Measurements from ENCODE around the gene FAM163B.
A peak's percentile ranks its signal among the peaks of the same experiment; 100 is the strongest.
"Not testable (repeated sequence)": the region's sequence is repeated elsewhere in the genome, so short reads cannot be mapped to it uniquely, and the experiment has no call there.

FAM163B gene

DNA sequence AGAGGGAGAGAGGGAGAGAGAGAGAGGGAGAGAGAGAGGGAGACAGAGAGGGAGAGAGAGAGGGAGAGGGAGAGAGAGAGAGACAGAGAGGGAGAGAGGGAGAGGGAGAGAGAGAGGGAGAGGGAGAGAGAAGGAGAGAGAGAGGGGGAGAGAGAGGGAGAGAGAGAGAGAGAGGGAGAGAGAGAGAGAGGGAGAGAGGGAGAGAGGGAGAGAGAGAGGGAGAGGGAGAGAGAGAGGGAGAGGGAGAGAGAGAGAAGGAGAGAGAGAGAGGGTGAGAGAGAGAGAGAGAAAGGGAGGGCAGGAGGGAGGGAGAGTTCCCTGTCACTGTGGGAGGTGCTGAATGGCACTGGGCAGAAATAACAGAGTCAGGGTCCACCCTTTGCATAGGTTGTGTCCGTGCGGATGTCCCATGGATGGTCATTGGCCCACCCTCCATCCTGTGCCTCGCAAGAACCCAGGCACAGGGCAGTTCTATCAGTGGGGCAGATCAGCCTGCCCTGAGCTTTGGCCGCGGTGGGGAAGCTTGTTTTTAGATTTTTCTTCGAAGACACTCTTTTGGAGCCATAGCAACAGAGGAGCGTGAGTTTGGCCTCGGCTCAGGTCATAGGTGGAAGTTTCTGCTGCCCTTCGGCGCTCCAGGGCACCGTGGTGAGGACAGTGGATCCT lies 44.6 kb downstream of the FAM163B start:
- DNase-seq = no peak

DNA sequence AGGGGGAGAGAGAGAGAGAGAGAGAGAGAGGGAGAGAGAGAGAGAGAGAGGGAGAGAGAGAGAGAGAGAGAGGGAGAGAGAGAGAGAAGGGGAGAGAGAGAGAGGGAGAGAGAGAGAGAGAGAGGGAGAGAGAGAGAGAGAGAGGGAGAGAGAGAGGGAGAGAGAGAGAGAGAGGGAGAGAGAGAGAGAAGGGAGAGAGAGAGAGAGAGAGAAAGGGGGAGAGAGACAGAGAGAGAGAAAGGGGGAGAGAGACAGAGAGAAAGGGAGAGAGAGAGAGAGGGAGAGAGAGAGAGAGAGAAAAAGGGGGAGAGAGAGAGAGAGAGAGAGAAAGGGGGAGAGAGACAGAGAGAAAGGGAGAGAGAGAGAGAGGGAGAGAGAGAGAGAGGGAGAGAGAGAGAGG lies 45.4 kb downstream of the FAM163B start:
- not testable (repeated sequence) for DNase-seq

DNA sequence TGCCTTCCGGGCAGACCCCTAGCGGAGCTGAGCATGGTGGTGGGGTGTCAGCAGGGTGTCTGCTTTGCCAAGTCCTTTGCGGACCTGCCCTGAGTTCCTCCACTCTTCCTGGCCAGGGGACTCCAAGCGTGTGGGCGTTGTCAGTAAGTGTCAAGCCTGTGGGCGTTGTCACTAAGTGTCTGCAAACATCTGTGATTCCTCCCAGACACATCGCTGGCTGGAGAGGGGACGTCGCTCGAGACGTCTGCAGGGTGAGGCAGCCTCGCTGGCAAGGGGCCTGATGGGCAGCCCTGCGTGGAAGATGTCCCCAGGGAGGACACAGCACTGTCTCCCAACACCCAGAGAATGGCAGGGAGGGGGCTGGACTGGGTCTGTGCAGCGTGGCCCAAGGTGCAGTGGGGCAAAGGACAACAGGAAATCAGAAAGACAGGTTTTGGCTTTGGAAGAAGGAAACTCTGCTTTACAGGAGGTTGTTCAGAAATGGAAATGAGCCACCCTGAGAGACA lies 45.8 kb downstream of the FAM163B start:
- DNase-seq = no peak

DNA sequence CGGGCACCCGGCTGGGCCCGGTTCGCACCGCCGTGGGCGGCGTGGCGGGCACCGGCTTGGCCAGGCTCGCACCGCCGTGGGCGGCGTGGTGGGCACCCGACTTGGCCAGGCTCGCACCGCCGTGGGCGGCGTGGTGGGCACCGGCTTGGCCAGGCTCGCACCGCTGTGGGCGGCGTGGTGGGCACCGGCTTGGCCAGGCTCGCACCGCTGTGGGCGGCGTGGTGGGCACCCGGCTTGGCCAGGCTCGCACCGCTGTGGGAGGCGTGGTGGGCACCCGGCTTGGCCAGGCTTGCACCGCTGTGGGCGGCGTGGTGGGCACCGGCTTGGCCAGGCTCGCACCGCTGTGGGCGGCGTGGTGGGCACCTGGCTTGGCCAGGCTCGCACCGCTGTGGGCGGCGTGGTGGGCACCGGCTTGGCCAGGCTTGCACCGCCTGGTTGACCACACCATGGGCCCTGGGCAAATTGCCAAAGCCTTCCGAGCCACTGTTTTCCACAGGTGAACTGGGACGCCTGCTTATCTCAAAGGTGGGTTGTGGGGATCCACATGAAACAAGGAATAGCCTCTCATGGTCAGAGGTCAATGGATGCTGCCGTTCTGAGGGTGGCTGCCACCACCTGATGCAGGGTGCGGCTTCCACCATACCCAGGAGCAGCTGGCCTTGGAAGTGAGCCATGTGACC lies 46.4 kb downstream of the FAM163B start:
- DNase-seq = no peak

DNA sequence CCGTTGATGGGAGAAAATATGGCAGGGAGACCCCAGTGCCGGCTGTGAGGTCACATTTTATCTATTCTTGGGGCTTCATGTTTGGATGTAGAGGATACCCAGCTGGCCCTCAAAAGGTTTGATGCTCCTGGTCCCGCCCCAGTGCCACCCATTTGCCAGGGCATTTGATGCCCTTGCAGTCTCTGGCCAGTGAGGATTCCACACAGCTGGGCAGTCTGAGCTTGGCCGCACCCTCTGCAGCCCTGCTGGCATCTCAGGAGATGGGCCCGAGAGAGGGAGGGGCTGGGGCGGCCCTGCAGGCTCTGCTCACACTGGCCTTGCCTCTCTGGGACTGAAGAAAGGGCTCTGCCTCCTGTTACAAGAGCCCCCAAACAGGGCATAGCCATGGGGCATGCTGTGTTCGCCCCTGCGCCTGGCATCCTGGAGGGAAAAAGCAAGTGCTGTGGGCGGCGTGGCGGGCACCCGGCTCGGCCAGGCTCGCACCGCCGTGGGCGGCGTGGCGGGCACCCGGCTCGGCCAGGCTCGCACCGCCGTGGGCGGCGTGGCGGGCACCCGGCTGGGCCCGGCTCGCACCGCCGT lies 47.1 kb downstream of the FAM163B start:
- no peak for DNase-seq

DNA sequence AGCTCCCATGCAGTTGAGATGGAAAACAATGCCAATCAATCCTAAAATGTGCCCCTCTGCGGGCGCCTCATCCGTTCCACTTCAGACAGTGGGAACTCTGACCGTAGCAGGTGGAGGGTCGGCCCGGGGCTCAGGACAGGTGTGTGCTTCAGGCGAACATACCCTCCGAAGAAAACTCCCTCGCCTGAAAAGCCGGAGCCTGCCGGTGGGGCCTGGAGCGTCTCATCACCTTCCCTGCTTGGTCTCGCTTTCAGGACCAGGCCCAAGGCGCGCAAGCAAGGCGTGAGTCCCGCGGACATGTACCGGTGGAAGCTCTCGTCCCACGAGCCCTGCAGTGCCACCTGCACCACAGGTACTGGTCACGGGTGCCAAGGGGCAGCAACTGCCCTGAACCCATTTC lies 48.2 kb downstream of the FAM163B start:
- DNase-seq = no peak

DNA sequence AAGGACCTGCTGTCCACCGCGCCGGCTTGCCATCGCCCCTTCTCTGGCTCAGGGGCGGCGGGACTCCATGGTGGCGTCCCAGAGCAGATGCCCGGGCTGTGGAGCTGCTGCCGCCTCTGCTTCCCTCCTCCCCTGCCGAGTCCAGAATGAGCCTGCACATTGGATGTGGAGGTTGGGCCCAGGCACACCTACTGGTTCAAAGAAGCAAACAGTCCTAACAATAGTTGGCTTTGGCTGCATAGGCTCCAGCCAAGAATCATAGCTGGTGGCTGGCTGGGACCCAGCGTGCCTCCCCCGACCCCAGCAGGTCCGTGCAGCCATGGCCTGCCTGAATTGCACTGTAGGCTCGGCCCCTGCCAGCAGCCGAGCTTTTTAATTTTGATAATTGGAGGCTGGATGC lies 48.9 kb downstream of the FAM163B start:
- DNase-seq = no peak

DNA sequence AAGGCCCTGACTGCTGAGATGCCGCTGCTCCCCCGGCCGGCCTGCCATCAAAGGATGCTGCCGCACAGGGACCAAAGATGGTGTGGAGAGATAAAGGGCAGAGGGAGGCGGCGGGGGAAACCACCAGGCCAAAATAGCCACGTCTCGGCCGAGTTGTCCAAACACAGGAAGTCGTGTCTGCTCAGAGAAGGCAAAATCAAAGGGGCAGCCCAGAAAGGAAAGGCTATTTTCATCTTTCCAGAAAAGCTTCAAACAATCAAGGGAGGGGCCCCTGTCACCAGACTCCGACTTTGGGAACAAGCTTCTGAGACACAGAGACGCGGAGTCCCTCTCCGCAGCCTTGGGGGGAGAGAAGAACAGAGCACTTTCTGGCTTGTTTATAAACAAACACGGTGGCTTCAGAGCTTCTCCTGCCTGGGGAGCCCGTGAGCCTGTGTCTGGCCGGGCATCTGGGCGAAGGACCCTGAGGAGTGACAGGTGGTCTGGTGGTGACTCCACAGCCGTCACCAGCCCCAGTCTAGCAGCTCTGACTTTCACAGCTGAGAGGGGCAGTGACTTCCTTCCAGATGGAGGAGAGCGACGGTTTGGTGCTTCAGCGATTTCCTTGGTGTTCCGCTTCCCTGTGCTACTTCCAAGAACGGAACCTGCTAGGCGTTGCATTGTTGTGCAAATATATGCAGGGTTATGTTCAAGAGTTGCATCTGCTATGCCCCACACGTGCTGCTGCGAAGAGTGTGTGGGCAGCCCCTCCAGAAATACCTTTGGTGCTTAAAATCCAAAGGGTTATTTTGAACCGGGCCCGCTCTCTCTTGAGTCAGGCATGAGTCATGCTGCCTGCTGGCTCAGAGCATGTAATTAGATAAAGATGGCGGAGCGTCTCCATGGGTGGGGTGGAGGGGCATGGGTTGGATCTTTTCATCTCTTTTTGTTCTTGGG lies 50.7 kb downstream of the FAM163B start:
- peak; percentile 13 for DNase-seq

DNA sequence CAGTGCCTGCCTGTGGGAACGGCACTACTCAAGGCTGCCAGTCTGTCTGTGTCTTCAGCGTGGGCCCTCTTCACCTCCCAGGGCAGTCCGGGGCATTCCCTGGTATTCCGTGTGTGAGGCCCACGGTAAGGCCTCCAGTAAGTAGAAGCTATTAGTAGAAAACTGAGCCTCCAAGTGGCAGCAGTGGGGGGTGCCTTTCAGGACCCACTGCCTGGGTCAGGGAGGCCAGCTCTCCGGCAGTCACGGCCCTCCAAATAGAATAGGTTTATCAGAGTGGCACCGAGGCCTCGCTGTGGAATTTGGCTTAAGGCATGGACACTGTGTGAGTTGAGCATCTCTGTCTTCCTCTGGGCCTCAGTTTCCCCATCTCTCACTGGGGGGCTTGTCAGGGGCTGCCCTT lies 51.6 kb downstream of the FAM163B start:
- DNase-seq = no peak

DNA sequence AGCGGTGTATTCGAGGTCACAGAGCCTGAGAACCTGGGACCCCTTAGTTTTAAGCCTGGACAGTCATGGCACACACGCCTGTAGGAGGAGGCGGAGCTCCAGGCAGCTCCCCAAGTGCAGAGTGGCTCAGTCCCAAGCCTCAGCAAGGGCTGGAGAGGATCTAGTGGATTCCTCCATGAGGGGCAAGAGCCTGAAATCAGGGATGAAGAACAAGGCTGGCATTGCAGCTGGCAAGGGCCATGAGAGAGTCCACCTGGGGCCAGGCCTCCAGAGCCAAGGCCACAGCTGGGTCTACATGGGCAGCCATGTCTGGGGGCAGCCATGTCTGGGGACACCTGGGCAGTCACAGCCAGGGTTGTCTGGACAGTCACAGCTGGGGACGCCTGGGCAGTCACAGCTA lies 52.8 kb downstream of the FAM163B start:
- no peak for DNase-seq

DNA sequence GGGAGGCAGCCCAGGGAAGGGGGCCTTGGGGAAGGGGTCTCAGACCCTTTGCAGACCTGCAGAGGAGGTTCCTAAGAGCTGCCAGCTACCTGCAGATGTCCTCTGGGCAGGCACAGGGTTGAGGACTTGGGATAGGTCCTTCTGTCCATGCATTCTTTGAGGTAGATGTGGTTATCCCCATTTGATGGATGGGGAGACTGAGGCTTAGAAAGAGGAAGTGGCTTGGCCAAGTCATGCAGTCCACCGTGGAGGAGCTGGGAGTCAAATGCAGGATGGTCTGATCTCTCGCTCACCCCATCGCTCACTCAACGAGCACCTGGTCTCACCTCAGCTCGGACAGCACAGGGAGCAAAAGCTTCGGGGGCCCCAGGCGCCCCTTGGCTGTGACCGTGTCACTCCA lies 54.5 kb downstream of the FAM163B start:
- no peak for DNase-seq

DNA sequence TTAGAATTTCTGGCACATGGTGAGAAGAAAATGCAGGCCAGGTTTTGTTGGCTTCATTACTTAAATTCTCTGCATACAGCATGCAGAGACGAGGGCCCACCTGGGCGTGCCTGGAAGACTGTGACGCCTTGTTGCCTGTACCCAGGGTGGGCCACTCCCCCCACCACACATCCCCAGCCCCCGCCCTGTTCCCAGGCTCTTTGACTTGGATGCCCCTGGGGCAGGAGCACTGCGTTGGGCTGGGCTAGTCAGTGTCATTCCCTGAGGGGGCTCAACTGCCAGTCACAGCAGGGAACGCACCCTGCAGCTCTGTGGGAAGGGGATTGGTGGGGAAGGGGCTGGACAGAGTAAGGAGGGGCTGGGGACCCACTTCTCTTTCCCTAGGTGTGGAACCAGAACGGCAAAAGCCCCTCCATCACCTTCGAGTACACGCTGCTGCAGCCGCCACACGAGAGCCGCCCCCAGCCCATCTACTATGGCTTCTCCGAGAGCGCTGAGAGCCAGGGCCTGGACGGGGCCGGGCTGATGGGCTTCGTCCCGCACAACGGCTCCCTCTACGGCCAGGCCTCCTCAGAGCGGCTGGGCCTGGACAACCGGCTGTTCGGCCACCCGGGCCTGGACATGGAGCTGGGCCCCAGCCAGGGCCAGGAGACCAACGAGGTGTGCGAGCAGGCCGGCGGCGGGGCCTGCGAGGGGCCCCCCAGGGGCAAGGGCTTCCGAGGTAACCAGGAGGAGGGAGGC lies 55.0 kb downstream of the FAM163B start:
- DNase-seq = no peak

DNA sequence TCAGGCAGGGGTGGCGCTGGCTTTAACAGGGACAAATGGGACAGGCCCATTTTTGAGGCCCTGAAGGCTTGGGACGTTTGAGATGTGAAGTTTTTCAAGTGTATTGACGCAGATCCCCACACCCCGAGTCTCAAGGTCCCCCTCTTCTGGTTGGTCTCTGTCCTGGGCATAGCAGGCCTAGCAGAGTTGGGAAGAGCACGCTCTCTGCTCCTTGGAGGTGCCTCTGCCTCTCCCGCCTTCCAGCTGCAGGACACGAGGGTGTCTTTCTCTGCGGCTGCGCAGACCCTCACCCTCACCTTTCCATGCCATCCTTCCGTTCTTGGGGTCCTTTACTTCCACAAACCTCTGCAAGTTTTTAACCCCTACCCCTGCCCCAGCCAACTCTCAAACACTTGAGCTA lies 56.1 kb downstream of the FAM163B start:
- DNase-seq = no peak

DNA sequence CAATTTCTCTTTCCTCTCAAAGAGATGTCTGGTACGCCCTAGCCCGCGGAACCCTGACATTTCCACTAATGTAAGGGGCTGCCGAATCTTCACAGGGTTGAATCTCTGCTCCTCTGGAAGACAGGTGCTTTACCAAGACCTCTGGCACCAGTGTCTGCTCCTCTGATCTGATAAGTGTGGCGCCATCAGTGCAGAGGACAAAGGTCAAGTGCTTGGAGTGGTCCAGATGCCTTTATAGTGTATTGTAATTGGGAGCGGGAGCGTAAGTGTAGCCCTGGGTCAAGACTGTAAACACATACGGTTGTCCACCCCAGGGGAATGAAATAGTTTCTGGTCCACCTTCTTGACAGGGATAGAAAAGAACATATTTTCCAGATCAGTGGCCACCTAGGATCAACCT lies 57.0 kb downstream of the FAM163B start:
- DNase-seq = no peak

DNA sequence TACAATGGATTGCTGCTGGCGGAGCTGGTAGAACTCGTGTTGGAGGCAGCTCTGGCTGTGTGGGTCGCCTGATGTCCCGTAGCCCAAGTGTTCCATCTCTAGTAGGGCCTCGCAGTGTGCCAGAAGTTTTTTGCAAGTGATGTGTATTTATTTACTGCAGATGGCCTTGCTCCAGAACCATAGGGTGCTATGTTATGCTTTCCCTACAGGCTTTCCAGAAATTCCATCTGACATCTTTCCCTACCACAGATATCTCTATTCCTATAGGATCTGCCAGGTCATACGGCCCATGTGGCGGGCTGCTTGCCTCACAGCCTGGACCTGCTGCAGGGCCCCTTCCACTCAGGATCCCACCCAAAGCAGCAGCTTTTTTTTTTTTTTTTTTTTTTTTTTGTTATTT lies 57.7 kb downstream of the FAM163B start:
- no peak for DNase-seq

DNA sequence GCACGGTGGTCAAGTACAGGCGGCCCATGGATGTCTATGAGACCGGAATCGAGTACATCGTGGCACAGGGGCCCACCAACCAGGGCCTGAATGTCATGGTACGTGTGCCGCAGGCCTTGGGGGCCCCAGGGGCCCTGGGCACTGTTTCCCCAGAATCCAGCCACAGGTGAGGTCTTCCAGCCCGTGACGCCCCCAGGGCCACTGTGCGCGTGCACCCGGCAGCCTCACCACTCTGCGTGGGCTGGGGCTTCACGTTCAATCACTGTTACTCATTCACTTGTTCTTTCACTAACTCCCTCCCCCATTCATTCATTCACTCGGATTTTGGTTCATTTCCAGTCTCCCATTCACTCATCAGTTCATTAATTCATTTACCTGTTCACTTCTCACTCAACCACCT lies 62.1 kb downstream of the FAM163B start:
- no peak for DNase-seq

DNA sequence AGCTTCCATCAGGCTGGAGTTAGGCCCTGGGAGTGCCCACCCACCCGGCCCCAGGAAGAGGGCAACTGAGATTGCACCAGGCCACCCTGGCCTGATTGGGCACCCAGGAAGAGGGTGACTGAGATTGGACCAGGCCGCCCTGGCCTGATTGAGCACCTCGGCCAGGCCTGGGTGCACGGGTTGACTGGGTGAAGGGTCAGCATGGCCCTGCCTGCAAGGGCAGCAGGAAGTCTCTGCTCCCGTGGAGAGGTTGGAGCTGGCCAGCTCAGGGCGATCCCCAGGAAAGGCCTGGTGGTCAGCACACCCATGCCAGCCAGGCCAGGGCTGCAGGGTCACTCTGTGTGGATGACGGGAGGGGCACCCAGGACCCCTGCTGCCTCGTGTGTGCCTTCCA lies 62.9 kb downstream of the FAM163B start:
- DNase-seq = no peak

DNA sequence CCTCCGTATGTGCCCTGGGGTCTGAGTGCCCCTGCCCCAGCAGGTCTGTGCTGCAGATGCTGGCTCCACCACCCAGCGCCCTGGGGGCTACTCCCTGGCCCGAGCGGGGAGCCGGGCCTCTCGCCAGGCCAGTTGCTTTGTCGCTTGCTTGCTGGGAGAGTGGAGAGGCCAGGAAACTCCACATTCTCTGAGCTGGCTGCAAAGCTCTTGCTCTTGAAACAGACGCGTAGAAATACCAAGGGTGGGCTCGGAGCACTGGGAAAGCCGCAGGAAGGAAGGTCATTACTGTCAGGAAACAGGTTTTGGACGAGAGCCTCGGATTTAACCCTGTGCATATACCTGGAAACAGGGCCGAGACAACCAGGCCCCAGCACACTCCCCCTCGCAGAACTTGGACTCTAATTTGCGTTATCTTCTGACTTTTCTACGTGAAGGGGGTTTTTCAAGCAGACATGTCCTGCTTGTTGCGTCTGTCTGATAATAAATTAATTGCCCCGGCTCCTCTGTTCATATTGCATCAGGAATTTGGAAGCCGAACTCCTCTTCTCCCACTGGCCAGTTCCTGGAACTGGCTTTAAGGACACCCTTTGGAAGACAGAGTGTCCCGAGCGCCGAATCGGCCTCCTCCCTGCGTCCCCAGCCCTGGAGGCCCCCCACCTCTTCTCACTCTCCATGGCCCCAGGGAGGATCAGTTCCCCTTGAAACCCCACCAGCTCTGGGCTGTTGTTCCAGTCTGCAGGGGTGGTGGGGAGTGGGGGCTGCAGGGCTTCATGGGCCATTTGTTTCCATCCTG lies 63.5 kb downstream of the FAM163B start:
- DNase-seq = no peak

DNA sequence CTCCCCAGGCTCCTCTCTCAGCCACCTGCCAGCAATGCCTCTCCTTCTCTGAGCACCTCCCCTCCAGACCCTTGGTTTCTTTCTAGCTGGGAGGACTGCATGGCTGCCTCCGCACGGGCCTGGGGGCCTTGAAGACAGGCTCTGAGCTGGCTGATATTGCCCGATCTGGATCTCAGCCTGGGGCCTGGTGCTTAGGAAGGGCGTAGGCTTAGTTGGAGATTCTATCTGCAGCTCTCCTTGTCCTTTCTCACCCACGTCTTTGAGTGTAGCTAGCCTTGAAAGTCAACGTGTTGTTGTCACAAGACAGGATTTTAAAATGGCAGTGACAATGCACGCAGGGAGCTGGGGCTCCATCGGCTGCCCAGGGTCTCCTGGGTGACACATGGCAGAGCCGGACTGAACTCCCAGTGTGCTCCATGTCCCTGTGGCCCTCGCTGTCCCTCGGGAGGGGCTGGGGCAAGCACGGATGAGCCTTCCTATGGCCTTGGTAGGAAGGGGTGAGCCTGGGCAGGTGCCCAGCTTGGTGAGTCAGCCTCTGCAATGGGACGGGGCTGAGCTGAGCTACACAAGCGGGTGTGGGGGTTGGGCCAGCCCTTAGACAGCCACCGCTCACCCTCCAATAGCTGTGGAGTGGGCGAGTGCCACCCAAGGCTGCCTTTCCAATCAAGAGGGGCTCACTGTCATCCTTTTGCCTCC lies 65.3 kb downstream of the FAM163B start:
- DNase-seq = no peak

DNA sequence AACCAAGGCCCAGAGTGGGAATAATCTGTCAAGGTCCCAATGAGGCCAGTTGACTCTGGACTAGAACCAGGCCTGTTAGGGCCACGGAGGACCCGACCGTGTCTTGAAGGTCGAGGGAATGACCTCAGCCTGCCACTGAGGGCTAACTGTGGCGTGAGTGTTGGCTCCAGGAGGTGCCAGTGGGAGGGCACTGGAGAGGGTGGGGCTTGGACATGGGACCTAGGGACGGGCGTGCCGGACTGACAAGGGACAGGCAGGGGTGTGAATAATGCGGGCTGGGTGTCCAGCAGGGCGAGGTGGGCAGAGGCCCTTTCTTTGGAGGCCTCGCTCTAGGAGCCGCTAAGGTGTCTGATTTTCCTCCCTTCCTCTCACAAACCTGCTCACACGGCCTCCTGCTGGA lies 67.2 kb downstream of the FAM163B start:
- no peak for DNase-seq

DNA sequence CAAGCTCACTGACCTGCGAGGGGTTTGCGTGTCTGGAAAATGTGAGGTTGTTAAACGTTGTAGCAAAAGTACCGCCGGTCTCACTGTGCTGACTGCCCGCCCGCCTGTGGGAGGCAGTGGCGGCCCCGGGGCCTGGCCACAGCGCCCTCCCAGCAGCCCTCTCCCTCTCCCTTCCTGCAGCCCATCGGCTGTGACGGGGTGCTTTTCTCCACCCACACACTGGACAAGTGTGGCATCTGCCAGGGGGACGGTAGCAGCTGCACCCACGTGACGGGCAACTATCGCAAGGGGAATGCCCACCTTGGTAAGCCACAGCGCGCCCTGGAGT lies 68.5 kb downstream of the FAM163B start:
- DNase-seq = no peak
